Inflammatory macrophage (primary cell): ENCODE results near the gene ECSIT.
"Not testable (repeated sequence)": the region's sequence is repeated elsewhere in the genome, so short reads cannot be mapped to it uniquely, and the experiment has no call there.

ENCODE experiments used
- DNase-seq, 2 donors: peaks; one replicate each; pipeline ENCODE4 v3.0.0-alpha.2; 2020 to 2022
- total RNA-seq, 18 experiments: gene quantifications; one replicate each; lab custom pipeline; 2026; ENCODE audit warnings: mixed read lengths in 6 of 18, inconsistent platforms in 2 of 18; lab: John Stamatoyannopoulos, UW

The ECSIT gene
- 5.8 to 28.5 (median 16.8) reads per million in 18 experiments for total RNA-seq

- DNase-seq, result peak; percentile 99
Measured at GRCh38 chr19:11528551-11529341, at the start of gene ECSIT. Gene ECSIT, minus strand, starts transcription at chr19:11529134. Its CDS starts 9,964 bp downstream, at chr19:11519170.

- DNase-seq, result peak; percentile 85 to 95
Measured at GRCh38 chr19:11577451-11578257, 48.7 kb upstream of the ECSIT start, which contains the start of gene ACP5. Gene ACP5, minus strand, starts transcription at chr19:11577645. Its CDS starts 328 bp downstream, at chr19:11577317.

GRCh38 chr19:11576227-11576626, 47.3 kb upstream of the ECSIT start:
- peak; percentile 63 to 82 for DNase-seq

DNA sequence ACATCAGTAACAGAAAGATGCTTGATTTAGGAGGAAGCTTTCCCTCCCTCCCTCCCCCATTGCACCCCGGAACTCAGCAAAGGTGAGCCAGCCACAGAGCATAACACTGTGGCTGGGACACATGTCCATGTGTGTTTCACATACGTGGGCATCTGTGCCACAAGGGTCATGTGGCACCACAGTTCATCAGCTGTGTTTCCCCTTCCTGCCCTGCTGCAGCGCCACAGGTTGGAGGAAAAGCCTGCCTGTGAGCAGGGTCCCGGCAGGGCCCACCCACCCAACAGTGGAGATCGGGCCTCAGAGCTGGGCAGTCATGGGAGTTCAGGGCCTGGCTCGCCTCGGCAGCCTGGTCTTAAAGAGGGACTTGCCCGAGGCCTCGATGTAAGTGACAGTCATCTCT, 45.8 kb upstream of the ECSIT start:
- peak in 1 of 2 donors; percentile 36 for DNase-seq

DNA sequence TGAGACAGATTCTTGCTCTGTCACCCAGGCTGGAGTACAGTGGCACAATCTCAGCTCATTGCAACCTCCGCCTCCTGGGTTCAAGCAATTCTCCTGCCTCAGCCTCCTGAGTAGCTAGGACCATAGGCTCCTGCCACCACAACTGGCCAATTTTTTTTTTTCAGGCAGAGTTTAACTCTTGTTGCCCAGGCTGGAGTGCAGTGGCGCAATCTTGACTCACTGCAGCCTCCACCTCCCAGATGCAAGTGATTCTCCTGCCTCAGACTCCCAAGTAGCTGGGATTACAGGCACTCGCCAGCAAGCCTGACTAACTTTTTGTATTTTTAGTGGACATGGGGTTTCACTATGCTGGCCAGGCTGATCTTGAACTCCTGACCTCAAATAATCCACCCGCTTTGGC, 44.8 kb upstream of the ECSIT start:
- DNase-seq, result peak; percentile 20 to 55

DNA sequence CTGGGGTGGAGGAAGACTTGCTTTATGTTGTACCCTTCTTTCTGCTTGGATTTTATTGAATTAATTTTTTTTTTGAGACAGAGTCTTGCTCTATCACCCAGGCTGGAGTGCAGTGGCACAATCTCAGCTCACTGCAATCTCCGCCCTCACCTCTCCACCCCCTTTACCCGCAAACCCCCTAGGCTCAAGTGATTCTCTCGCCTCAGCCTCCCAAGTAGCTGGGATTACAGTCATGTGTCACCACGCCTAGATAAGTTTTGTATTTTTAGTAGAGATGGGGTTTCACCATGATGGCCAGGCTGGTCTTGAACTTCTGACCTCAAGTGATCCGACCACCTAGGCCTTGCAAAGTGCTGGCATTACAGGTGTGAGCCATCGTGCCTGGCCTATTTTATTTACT, 44.4 kb upstream of the ECSIT start:
- peak; percentile 39 to 69 for DNase-seq

DNA sequence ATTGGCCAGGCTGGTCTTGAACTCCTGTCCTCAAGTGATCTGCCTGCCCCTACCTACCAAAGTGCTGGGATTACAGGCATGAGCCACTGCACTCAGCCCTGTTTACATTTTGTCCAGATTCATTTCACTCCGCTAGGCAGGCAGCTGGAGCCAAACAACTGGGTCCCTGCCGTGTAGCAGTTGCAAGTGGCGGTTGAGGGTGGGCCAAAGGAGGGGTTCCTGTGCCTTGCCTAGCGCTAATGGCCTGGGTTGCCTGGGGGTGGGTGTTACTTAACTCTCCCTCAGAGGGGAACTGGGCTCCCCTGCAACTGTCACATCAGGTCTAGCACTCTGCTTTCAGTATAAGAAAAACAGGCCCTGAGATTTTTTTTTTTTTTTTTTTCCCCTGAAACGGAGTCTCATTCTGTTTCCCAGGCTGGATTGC, 41.1 kb upstream of the ECSIT start:
- DNase-seq, result peak; percentile 47 to 78

GRCh38 chr19:11566164-11566563, 37.2 kb upstream of the ECSIT start:
- peak in 1 of 2 donors; percentile 40 for DNase-seq

GRCh38 chr19:11565649-11565980, 36.7 kb upstream of the ECSIT start:
- DNase-seq, result not testable (repeated sequence)

DNA sequence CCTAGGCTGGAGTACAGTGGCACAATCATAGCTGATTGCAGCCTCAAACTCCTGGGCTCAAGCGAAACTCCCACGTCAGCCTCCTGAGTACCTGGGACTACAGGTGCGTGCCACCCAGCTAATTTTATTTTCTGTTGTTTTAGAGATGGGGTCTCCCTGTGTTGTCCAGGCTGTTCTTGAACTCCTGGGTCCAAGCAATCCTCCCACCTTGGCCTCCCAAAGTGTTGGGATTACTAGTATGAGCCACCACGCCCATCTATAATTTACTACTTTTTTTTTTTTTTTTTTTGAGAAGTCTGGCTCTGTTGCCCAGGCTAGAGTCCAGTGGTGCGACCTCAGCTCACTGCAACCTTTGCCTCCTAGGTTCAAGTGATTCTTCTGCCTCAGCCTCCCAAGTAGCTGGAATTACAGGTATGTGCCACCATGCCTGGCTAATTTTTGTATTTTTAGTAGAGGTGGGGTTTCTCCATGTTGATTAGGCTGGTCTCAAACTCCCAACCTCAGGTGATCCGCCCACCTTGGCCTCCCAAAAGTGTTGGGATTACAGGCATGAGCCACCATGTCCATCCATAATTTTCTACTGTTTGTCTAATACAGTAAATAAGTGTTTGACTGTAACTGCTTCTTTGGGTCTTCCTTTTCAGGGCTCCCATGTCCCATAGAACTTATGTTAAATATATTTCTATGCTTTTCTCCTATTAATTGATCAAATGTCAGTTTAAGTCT, 35.3 kb upstream of the ECSIT start:
- DNase-seq, result not testable (repeated sequence)

DNA sequence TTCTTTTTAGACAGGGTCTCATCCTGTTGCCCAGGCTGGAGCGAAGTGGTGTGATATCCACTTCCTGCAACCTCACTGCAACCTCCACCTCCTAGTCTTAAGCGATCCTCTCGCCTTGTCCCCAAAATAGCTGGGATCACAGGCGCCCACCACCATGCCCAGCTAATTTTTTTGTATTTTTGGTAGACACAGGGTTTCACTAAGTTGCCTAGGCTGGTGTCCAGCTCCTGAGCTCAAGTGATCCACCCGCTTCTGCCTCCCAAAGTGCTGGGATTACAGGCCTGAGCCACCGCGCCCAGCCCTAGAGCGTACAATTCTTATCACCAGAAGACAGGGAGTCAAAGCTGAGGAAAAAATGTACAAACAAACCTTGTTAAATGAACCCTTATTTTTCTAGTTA, 34.6 kb upstream of the ECSIT start:
- DNase-seq, result no peak

GRCh38 chr19:11560404-11561051, 31.6 kb upstream of the ECSIT start:
- peak; percentile 81 to 82 for DNase-seq

- peak; percentile 99 for DNase-seq
Measured at GRCh38 chr19:11558881-11559828, 30.2 kb upstream of the ECSIT start, which contains the start of gene ELOF1. Gene ELOF1, minus strand, starts transcription at chr19:11559230. Its CDS starts 4,883 bp downstream, at chr19:11554347.

- DNase-seq, result no peak
Measured at GRCh38 chr19:11556634-11557420, 27.9 kb upstream of the ECSIT start.

- no peak for DNase-seq
Measured at GRCh38 chr19:11555246-11555645, 26.3 kb upstream of the ECSIT start.

DNA sequence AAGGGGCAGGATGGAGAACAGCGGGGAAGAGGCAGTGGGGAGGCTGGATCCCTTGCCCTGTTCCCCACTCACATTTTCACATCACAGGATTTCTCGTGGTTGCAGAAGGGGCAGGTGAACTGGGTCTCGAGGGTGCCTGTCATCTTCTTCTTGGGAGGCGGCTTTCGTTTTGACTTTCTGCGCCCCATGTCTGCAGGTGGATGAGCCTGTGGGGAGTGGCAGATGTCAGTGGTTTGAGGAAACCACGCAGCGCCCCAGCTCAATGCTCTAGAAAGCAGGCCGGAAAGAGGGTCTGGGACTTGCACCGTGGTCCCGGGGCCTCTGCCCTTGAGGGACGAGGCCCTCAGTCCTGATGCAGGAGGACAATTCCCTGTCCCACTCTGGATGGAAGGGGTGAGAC, 25.2 kb upstream of the ECSIT start:
- no peak for DNase-seq

GRCh38 chr19:11552666-11553372, 23.9 kb upstream of the ECSIT start:
- DNase-seq, result no peak

DNA sequence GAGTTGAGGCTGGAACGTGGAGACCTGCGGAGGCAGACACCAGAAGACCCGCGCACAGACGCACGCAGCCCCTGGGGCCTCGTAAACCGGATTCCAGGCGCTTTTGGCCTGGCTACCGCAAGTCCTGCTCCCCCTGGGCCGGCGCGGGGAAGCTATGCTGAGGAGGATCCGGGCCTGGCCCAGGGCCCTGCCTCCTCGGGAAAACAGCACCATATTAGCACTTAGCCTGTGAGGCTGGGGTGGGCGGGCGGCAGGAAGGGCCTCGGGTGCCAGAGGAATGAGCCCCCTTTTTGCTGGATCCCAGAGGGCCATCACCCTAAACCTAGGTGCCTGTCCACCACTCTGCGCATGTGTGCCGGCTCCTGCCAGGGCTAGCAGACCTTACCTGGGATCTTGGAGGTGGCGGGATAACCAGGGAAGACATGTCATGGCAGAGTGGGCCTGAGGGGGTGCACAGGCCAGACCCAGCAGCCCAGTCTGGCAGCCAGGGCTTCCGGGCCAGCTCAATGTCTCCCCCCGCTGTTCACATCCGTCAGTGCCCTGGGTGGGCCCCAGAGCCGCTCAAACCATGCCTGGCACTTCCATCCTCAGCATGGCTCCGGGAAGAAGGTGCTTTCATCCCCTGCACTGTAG, 22.8 kb upstream of the ECSIT start:
- DNase-seq, result no peak

DNA sequence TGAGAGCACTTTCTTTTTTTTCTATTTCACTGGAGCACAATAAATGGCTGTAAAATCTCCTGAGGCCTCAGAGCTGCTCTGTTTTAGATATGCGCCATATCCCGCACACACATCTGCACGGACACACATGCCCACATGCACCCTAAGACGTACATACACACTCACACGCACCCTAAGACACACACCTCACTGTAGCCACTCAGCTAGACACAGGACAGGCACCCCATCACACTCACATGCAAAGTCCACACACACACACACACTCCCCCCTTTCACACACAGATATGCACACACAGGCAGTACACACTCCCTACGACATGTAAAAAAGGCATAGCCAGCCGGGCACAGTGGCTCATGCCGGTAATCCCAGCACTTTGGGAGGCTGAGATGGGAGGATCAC, 21.3 kb upstream of the ECSIT start:
- DNase-seq, result no peak
